GM06990 (cell line): ENCODE results near the gene OAS2.

Experiments used
- DNase-seq: peaks from one replicate; pipeline ENCODE4 v3.0.0-alpha.2; 2011; ENCODE audit not compliant: insufficient read length; ENCODE audit errors: extremely low read depth
- H3K27me3 ChIP-seq: replicated peaks from 2 replicates; pipeline ENCODE4 v1.6.0; 2011; ENCODE audit warnings: low read length; ENCODE audit not compliant: control insufficient read depth, insufficient read depth
- H3K36me3 ChIP-seq: 2 replicates; pipeline ENCODE4 v1.5.1; 2011; ENCODE audit warnings: low read length; ENCODE audit not compliant: control insufficient read depth, insufficient read depth
- H3K4me3 ChIP-seq: replicated peaks from 2 replicates; pipeline ENCODE4 v1.5.1; 2011; ENCODE audit warnings: low read depth, mild to moderate bottlenecking, control low read depth, low read length
- CTCF ChIP-seq: IDR thresholded peaks from 2 replicates; pipeline ENCODE4 v1.5.1; 2011; ENCODE audit warnings: low read length, control low read depth, mild to moderate bottlenecking, inconsistent platforms; ENCODE audit not compliant: insufficient read depth, poor library complexity, severe bottlenecking

OAS2 gene

GRCh38 chr12:112977641-112978040 is 678 bp upstream of the OAS2 start:
- Histone ChIP-seq H3K27me3 (no peaks in the 10 kb centered on the region), H3K4me3 (peak overlapping the region; percentile 86), H3K36me3 (no peaks in the 10 kb centered on the region)
- no peak for TF ChIP-seq CTCF
- no peak for DNase-seq

- TF ChIP-seq CTCF, result no peak
- peak; percentile 46 for DNase-seq
- H3K4me3 ChIP-seq, result peak overlapping the region; percentile 86
These were observed 842 bp downstream of the OAS2 start for GRCh38 chr12:112979041-112979680.

GRCh38 chr12:112980491-112981158 is 2.3 kb downstream of the OAS2 start:
- no peaks in the 10 kb centered on the region for H3K36me3 ChIP-seq
- H3K27me3 ChIP-seq, result no peaks in the 10 kb centered on the region
- TF ChIP-seq CTCF, result no peak
- DNase-seq, result no peak
- peak overlapping the region; percentile 86 for H3K4me3 ChIP-seq

More at GRCh38 chr12:112979041-112979680, 842 bp downstream of the OAS2 start:
- no peaks in the 10 kb centered on the region for H3K36me3 ChIP-seq
- H3K27me3 ChIP-seq, result no peaks in the 10 kb centered on the region

GRCh38 chr12:112985642-112986290 is 7.4 kb downstream of the OAS2 start:
- no peak overlapping the region for H3K4me3 ChIP-seq
- no peak for DNase-seq
- no peak for TF ChIP-seq CTCF
- no peaks in the 10 kb centered on the region for H3K27me3 ChIP-seq
- peaks cover 25% of the 10 kb centered on the region for H3K36me3 ChIP-seq

- Histone ChIP-seq H3K36me3 (peaks cover 29% of the 10 kb centered on the region), H3K27me3 (no peaks in the 10 kb centered on the region), H3K4me3 (no peak overlapping the region)
- no peak for DNase-seq
- TF ChIP-seq CTCF, result no peak
These were observed 8.0 kb downstream of the OAS2 start for GRCh38 chr12:112986291-112986800.
